Measurements from ENCODE around the gene HNRNPA1.

GRCh38 chr12:54232790-54233189 is 47.7 kb upstream of the HNRNPA1 start:
- no peak for TF ChIP-seq POLR2AphosphoS5 (IDR thresholded peaks at IDR 0.05)
- TF ChIP-seq, protein P1, sequence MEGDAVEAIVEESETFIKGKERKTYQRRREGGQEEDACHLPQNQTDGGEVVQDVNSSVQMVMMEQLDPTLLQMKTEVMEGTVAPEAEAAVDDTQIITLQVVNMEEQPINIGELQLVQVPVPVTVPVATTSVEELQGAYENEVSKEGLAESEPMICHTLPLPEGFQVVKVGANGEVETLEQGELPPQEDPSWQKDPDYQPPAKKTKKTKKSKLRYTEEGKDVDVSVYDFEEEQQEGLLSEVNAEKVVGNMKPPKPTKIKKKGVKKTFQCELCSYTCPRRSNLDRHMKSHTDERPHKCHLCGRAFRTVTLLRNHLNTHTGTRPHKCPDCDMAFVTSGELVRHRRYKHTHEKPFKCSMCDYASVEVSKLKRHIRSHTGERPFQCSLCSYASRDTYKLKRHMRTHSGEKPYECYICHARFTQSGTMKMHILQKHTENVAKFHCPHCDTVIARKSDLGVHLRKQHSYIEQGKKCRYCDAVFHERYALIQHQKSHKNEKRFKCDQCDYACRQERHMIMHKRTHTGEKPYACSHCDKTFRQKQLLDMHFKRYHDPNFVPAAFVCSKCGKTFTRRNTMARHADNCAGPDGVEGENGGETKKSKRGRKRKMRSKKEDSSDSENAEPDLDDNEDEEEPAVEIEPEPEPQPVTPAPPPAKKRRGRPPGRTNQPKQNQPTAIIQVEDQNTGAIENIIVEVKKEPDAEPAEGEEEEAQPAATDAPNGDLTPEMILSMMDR (IDR thresholded peaks at IDR 0.05; ENCODE audit: poor library complexity, severe bottlenecking) = peak; percentile 12
- TF ChIP-seq EZH2 (IDR thresholded peaks at IDR 0.05; ENCODE audit: borderline replicate concordance, insufficient read depth, low read length, poor library complexity, severe bottlenecking) = no peak
- TF ChIP-seq EP300 (conservative IDR thresholded peaks at IDR 0.05; ENCODE audit: poor library complexity, severe bottlenecking) = no peak
- TF ChIP-seq TAF1 (IDR thresholded peaks at IDR 0.05; ENCODE audit: low read depth) = no peak
